NCI-H2196 treated with DMSO at 0.1 percent for 48 hours (cell line): ENCODE measurements around the gene ASPHD1.
"Not testable (repeated sequence)": the region's sequence is repeated elsewhere in the genome, so short reads cannot be mapped to it uniquely, and the experiment has no call there.

Experiments used
- DNase-seq: peaks from one replicate; lab custom pipeline; 2025; ENCODE audit not compliant: unreplicated experiment; lab: John Stamatoyannopoulos, UW

Gene ASPHD1

DNA sequence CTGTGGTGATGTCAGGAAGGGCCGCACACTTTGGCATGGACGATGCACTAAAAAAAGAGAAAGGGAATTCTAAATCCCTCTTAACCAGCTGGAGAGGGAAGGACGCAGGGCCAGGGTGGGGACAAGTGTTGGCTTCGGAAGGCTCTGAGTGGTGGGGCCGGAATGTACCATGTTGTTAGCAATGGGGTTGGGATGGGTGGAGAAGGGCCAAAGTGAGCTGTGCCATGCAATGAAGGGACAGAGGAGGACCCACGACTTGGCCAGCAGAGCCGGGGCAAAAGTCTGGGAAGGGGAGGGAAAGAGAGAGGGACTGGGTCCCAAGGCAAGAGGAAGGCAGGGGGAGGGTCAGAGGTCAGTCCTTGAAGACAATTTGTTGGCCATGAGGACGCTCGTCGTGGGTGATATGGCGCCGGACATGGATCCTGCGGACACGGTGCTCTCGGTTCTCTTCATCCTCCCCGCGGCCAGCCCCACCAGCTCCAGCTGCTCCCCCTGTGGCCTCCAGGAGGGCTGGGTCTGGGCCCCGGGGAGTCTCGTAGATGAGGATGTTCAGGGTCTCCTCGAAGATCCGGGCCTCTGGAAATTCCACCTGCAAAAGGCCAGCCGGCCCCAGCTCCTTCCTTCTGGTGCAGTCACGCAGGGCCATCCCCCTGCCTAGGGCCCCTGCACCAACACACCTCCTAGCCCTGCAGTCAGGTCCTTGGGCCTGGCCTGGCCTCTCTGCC is 6.4 kb downstream of the ASPHD1 start:
- DNase-seq = no peak

DNA sequence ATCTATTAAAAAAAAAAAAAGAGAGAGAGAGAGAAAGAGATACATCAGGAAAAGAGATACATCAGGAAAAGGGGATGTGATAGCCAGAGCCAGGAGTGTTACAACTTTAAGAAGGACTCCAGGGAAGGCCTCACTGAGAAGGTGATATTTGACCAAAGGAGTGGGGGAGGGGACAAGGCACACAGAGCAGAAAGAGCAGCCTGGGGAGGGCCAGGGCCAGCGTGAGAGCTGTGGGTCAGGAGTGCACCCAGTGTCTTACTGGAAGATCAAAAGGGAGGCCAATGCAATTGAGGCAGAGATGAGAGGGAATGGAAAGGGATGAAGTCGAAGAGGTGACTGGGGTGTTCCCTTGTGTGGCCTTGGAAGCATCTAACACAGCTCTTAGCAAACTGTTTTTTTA is 7.7 kb downstream of the ASPHD1 start:
- no peak for DNase-seq

DNA sequence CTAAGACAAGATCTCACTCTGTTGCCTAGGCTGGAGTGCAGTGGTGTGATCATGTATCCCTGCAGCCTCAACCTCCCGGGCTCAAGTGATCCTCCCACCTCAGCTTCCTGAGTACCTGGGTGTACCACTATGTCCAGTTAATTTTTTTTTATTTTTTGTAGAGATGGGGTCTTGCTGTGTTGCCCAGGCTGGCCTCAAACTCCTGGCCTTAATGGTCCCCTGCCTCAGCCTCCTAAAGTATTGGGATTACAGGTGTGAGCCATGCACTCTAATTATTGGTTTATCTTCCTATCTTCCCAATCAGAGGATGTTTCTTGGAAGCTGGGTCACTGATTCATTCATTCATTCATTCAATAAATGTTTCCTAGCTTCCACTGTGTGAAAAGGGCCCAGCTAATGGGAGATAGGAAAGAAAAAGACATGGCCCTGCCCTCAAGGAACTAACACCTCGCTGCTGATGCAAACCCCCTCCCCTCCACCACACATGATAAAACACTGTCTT is 8.5 kb downstream of the ASPHD1 start:
- DNase-seq = no peak

DNA sequence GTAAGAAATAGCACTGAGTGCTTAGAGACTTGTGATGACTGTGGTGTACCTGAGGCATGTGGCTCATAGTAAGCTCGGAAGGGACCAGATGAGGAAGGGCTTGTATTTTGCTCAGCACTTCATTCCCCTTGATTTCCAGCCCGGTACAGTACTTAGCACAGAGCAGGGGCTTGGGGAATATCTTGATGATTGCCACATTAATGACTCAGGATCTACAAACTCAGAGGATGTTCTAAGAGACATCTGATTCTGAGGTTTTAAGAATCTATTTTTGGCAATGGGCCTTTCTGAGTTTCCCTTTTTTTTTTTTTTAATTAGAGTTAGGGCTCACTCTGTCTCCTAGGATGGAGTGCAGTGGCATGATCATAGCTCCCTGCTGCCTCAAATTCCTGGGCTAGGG is 9.1 kb downstream of the ASPHD1 start:
- DNase-seq = no peak

DNA sequence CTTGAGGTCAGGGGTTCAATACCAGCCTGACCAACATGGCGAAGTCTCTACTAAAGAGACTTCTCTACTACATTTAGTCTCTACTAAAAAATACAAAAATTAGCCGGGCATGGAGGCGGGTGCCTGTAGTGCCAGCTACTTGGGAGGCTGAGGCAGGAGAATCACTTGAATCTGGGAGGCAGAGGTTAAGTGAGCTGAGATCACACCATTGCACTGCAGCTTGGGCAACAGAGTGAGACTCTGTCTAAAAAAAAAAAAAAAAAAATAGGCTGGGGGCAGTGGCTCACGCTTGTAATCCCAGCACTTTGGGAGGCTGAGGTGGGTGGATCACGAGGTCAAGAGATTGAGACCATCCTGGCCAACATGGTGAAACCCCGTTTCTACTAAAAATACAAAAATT is 9.6 kb downstream of the ASPHD1 start:
- DNase-seq = not testable (repeated sequence)

DNA sequence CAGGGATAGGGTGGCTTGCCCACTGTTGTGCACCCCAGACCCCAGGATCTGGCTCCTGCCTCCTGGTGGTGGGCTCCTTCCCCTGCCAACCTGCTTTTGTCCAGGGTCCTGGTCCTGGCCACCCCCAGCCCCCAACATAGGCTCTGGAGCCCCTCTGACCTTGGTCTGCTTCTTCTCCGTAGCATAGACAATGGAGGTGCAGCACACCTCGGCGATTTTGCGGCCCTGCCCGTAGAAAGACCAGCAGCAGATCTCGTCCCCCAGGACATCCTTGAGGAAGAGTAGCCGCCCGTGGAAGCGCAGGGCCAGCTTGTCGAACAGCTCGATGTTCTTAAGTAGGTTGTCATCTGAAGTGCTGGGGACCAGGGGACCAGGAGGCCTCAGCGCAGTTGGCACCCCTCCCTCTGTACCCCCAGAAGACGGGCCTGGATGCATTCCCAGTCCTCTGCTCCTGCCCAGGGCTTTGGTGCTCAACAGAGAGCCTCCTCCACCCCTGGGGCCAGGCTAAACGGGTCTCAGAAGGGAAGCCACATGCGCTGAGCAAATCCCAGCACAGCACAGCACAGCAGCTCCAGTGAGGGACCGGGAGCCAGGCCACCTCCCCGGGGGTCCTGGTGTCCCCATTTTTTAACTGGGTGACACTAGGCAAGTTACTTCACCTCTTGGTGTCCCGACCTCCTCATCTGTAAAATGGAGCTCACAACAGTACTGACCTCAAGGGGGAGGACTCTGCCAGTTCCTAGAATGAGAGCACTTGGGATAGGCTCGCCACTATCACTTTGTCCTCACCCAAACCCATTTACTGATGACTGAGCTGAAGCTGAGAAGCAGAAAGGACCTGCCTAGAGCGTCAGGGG is 10.8 kb downstream of the ASPHD1 start:
- no peak for DNase-seq

DNA sequence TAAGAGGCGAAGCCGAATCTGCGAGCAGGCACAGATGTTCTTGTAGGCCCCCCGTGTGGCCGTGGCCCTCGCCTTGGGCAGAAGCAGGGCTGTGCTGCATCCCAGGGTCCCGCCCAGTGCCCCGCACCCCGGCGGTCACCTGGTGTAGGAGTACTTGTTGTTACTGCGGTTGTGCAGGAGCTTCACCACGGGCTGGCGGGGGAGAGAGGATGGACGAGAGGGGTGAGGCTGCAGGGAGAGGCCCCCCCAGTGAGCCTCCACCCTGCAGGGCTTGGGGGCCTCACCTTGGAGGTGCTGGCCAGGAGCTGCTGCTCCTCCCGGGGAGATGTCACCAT is 11.4 kb downstream of the ASPHD1 start:
- no peak for DNase-seq

DNA sequence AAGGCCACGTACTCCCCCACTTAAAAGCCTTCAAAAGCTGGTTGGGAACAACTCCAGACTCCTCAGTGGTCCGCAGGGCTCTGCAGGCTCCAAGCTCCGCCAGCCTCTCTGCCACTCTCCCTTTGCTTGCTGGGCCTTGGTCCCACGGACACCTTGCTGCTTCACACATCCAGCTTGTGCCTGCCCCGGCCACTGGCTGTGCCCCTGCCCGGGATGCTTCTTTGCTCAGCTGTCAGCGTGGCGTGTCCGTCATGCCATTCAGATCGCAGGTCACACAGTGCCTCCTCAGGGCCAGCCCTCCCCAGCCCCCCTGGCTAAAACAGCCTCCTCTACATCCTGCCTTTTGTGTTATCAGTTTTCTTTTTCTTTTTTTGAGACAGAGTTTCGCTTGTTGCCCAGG is 11.8 kb downstream of the ASPHD1 start:
- no peak for DNase-seq

DNA sequence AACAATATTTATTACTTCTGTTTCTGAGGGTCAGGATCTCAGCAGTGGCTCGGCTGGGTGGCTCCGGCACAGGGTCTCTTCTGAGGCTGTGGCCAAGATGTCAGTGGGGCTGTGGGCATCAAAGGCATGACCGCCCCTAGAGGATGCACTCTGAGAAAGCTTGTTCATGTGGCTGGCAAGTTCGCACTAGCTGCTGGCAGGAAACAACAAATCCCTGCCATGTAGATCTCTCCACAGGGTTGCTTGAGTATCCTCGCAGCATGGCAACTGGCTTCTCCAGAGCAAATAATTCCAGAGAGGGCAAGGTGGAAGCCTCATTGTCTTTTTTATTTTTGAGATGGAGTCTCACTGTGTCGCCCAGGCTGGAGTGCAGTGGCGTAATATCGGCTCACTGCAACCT is 13.2 kb downstream of the ASPHD1 start:
- DNase-seq = no peak

DNA sequence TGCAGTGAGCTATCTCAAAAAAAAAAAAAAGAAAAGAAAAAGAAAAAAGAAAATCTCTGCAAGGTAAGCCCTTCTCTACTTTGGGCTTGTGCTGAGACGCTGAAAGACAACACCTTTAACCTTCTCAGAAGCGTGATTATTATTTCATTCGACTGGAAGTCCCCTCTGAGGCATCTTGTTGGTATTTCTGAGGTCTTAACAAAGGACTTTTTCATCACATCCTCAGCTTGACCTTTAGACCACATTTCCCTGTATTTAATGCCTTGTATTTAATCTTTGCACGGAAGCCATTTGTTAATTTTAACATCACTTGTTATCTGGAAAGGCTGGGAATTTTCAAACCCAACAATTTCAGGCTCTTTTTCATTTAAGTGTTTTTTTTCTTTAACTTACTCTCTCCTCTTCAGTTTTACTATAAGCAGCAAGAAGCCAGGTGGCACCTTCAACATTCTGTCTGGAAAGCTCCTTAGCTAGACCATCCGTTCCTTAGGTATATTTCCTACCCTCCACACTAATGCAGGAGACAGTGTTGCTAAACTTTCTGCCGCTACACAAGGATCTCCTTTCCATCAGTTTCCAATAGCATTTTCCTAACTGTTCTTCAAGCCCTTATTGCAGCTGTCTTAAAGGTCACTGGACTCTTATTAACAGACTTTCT is 15.4 kb downstream of the ASPHD1 start:
- no peak for DNase-seq

DNA sequence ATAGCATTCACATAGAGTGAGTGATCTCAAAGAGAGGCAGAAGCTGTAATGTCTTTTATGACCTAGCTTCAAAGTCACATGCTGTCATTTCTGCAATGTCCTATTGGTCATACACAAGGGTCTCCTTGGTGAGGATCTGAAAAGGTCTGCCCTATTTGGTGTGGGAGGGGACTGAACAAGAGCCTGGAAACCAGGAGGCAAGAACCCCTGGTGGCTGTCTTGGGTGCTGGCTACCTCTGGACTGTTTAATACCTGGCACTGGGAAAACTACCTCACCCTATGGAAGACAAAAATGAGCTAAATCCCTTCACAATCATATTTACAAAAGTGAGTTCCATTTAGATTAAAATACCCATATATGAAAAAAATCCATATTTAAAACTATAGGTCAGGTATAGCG is 16.7 kb downstream of the ASPHD1 start:
- no peak for DNase-seq

DNA sequence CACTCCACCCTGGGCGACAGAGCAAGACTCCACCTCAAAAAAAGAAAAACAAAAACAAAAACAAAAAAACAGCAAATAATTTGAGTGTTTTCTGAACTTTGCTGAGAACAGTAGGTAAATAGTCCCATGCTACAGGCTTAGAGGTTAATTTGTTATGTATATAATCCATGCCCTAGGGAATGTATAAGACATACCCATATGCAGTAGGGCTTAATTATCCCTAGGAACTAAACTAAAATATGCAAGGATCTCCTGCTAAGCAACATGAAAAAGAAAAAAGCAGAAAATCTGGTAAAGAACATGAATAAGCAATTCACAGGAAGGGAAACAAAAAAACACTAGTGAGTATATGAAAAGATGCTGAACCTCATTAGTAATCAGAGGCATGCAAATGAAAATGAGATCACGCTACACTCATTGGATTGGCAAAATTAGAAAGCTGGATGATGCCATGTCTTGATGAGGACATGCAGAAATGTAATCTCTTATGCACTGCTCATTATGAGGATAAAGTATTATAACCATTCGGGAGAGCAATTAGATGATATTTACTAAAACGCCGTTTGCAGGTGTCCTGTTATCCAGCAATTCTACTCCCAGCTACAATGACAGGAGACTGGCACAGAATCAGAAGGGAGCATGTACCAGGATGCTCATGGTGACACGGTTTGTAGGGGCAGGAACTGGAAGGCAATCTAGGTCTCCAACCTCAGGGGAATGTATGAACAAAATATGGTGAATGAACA is 20.2 kb downstream of the ASPHD1 start:
- DNase-seq = no peak

DNA sequence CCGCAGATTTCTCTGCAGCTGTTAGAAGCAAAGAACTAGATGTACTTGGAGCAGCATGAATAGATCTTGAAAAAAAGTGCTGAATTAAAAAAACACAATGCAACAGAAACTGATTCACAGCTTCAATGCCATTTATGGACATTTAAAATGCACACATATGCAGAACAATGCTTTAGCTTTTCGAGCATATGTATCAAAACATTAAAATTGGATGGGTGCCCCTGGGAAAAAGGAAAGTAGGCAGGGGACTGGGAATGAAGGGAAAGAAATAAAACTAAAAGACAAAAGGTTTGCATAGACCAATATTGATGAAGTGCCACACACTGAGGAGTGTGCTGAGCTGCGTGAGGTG is 20.7 kb downstream of the ASPHD1 start:
- no peak for DNase-seq

DNA sequence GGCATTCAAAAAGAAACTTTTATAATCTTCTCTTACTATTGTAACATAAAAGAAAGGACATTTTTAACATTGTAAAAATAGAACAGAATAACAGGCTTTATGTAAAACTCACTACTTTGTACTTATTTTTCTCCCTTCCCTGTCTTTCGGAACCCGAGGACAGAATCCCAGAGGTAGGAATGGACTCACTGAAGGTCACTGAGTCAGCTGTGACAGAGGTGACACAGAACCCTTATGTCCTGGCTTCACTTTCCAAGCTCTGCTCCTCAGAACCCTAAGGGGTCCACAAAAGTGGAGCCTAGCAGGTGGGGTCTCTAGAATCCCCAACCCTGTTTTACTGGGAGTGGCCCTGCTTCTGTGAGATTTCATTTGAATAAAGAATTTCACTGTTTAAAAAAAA is 22.0 kb downstream of the ASPHD1 start:
- no peak for DNase-seq

DNA sequence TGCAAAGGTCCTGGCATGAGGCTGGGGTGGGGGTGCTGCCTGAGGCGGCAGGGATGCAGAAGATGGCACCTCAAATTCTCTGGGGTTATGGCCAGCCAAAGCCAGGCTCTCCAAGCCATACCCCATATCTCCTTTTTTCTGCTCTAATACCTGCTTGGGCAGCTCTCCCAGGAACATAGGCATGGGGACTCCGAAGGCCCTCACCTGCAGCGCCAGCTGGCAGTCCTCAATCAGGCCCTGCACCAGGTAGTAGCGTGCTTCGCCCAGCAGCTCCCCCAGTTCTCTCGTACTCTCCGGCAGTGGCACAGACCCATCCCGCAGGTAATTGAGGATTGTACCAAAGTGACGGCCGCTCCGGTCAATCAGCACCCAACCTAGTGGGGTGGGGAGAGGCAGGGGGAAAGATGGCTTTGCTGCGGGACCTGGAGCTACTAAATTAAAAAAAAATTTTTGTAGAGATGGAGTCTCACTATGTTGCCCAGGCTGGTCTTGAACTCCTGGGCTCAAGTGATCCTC is 22.8 kb downstream of the ASPHD1 start:
- no peak for DNase-seq

DNA sequence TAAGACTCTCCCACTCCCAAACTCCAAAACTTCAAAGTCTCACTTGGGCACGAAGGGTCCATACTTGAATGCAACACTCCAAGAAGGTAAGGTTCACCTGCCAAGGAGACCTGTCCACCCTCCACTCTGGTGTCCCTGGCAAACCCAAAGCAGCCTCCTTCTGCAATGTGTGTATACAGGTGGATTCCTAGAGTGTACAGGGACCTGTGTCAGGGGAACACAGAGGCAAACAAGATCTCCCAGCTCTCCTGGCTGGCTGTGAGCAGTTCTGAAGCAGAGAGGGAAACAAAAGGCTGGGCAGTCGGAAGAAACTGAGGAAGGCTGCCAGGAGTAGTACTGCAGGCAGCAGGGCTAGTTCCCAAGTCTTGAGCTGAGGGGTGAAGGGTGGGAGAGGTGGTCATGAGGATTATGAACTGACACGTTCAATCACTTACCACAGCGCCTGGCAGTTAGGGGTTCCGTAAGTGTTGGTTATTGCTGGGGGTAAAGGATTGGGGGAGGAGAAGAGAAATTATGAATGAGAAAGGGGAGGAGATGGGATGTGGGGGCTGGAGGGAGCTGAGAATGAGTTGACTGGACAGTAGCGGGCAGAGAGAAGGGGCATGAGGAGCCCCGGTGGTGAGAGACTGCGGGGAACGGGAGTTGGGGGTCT is 24.9 kb downstream of the ASPHD1 start:
- DNase-seq = no peak

DNA sequence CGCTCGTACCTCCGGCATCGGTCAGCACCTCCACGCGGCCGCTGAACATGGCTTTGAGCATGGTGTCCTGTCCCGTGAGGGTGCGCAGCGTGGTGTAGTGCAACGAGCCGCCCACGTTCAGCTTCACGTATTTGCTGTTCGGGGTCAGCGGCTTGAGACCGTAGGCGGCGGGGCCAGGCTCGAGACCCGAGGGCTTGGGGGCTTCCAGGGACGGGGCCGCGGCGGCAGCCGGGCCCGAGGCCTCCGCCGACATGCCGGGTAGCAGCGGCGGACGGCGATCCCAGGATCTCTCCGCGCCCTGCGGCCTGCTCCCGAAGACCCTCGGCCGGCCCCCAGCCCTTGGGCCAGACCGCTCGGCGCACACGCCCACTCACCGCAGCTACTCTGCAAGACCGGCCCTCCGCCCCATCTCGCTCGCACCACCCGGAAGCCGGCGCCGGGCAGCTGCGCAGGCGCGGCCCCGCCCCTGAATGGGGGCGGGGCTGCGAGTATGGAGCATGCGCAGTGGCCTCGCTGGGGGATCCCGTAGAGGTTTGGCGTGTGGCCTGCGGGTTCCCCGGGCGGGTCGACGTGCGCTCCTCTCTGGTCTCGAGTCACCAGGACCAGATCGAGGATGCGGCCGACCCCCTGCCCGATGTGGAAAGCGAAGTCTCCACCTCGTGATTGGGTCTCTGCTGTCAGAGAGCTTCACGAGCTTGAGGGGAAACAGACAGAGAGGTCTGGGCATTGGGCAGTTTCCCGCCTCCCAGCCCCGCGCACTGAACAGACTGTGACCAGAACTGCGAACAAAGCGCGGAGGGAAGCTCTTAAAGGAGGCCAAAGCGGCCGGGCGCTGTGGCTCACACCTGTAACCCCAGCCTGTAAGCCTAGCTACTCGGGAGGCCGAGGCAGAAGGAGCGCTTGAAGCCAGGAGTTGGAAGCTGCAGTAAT is 25.8 kb downstream of the ASPHD1 start, which contains the start of gene KCTD13:
Gene KCTD13 (minus strand): TSS at position 446 of the 930 bp plus-strand sequence. CDS start 193 bp downstream, at position 253.
- DNase-seq = peak; percentile 65

DNA sequence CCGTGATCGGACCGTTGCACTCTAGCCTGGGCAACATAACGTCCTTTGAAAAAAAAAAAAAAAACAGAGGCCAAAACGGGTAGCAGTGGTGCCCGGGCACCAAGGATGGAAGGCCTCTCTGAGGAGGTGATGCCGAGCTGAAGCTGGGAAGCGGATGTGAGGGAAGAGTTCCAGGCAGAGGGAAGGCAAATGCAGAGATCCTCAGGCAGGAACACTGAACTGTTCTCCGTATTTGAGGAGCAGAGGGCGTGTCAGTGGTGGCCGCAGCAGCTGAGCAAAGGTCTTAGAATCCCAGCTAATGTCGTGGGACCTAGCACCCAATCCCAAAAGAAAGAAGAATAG is 26.4 kb downstream of the ASPHD1 start:
- DNase-seq = no peak

DNA sequence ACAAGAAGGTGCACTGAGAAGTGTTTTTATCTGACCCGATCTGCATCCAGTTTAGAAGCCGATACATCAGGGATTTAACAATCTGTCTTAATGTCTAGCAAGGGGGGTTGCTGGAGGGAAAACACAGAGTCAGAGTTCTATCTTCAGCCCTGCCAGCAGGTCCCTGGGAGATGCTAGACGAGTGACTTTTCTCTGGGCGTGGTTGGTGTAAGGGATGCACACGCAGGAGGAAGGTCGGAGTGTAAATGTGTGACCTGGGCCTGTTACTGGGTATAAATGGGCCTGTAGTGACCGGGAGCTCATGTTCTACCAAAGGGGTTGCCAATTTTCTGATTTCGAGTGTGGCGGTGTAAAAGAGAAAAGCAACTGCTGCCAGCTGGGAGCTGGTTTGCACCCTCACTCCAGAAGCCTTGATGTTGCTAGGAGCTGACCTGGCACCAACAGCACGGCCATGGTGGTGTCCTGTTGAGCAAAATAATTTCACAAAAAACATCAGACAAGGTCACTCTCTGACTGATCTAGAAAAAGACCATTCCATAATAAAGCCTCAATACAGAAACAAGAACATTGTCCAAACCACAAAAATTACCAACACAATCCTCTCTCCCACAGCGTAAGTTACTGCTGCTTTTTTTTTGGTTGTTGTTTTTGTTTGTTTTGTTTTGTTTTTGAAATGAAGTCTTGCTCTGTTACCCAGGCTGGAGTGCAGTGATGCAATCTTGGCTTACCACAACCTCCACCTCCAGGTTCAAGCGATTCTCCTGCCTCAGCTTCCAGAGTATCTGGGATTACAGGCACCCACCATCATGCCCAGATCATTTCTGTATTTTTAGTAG is 27.0 kb downstream of the ASPHD1 start:
- DNase-seq = no peak
